Measurements from ENCODE around the gene CCDC198.

CCDC198 gene

GRCh38 chr14:57493467-57494181 is at the start of gene CCDC198:
CCDC198 (minus strand) TSS chr14:57493857; CDS start chr14:57493715, 142 bp downstream.
- DNase-seq (ENCODE audit: low read depth in 2 of 2), result no peak

GRCh38 chr14:57533214-57533613 is 39.6 kb upstream of the CCDC198 start:
- no peak for DNase-seq (ENCODE audit: low read depth in 2 of 2)

GRCh38 chr14:57530571-57530970 is 36.9 kb upstream of the CCDC198 start:
- DNase-seq (ENCODE audit: low read depth in 2 of 2), result no peak

GRCh38 chr14:57526942-57527341 is 33.3 kb upstream of the CCDC198 start:
- no peak for DNase-seq (ENCODE audit: low read depth in 2 of 2)

GRCh38 chr14:57519043-57519442 is 25.4 kb upstream of the CCDC198 start:
- no peak for DNase-seq (ENCODE audit: low read depth in 2 of 2)

- DNase-seq (ENCODE audit: low read depth in 2 of 2), result no peak
Measured at GRCh38 chr14:57512220-57512619, 18.6 kb upstream of the CCDC198 start.

- no peak for DNase-seq (ENCODE audit: low read depth in 2 of 2)
Measured at GRCh38 chr14:57508756-57509155, 15.1 kb upstream of the CCDC198 start.

GRCh38 chr14:57502586-57503254 is 9.1 kb upstream of the CCDC198 start:
- DNase-seq (ENCODE audit: low read depth in 2 of 2), result no peak

- no peak for DNase-seq (ENCODE audit: low read depth in 2 of 2)
Measured at GRCh38 chr14:57501039-57501557, 7.4 kb upstream of the CCDC198 start.

- no peak for DNase-seq (ENCODE audit: low read depth in 2 of 2)
Measured at GRCh38 chr14:57498659-57499058, 5.0 kb upstream of the CCDC198 start.

GRCh38 chr14:57498035-57498434 is 4.4 kb upstream of the CCDC198 start:
- no peak for DNase-seq (ENCODE audit: low read depth in 2 of 2)

- DNase-seq (ENCODE audit: low read depth in 2 of 2), result no peak
Measured at GRCh38 chr14:57495416-57495815, 1.8 kb upstream of the CCDC198 start.

GRCh38 chr14:57492859-57493258 is 798 bp downstream of the CCDC198 start:
- DNase-seq (ENCODE audit: low read depth in 2 of 2), result no peak

- no peak for DNase-seq (ENCODE audit: low read depth in 2 of 2)
Measured at GRCh38 chr14:57491640-57492039, 2.0 kb downstream of the CCDC198 start.

- DNase-seq (ENCODE audit: low read depth in 2 of 2), result no peak
Measured at GRCh38 chr14:57487771-57488170, 5.9 kb downstream of the CCDC198 start.

GRCh38 chr14:57486767-57487379 is 6.8 kb downstream of the CCDC198 start:
- no peak for DNase-seq (ENCODE audit: low read depth in 2 of 2)

- no peak for DNase-seq (ENCODE audit: low read depth in 2 of 2)
Measured at GRCh38 chr14:57485635-57486034, 8.0 kb downstream of the CCDC198 start.

GRCh38 chr14:57482120-57482519 is 11.5 kb downstream of the CCDC198 start:
- no peak for DNase-seq (ENCODE audit: low read depth in 2 of 2)

GRCh38 chr14:57480051-57480450 is 13.6 kb downstream of the CCDC198 start:
- DNase-seq (ENCODE audit: low read depth in 2 of 2), result no peak

- DNase-seq (ENCODE audit: low read depth in 2 of 2), result no peak
Measured at GRCh38 chr14:57479197-57479596, 14.5 kb downstream of the CCDC198 start.

- no peak for DNase-seq (ENCODE audit: low read depth in 2 of 2)
Measured at GRCh38 chr14:57478050-57478449, 15.6 kb downstream of the CCDC198 start.

GRCh38 chr14:57470909-57471308 is 22.7 kb downstream of the CCDC198 start:
- no peak for DNase-seq (ENCODE audit: low read depth in 2 of 2)

Measured in stimulated activated CD4-positive, alpha-beta T cell treated with anti-CD3 and anti-CD28 coated beads, Interleukin-1b, Interleukin-23, amount 100 ng/mL, for 4 hours (primary cell).